MM.1S (cell line): ENCODE results near the gene HYOU1.

ENCODE experiments used
- DNase-seq: peaks from one replicate; pipeline ENCODE4 v3.0.0-alpha.2; 2015
- H2AFZ ChIP-seq: fragments of 300-600 bp; sonication (generic); 2 replicates; pipeline ENCODE4 v1.6.0; 2016; ENCODE audit warnings: antibody characterized with exemption, low read length
- H3F3A ChIP-seq: fragments of 300-600 bp; sonication (generic); 2 replicates; pipeline ENCODE4 v1.6.1; 2016; ENCODE audit warnings: mild to moderate bottlenecking, antibody characterized with exemption, low read length, moderate library complexity, mixed read lengths; ENCODE audit not compliant: insufficient read depth
- H3K27ac ChIP-seq: fragments of 300-600 bp; sonication (generic); 2 replicates; pipeline ENCODE4 v1.5.1; 2016; ENCODE audit warnings: mild to moderate bottlenecking, low read length
- H3K27me3 ChIP-seq: fragments of 300-600 bp; sonication (generic); replicated peaks from 2 replicates; pipeline ENCODE4 v1.6.0; 2016; ENCODE audit warnings: low read length; ENCODE audit not compliant: insufficient read depth
- H3K36me3 ChIP-seq: fragments of 300-600 bp; sonication (generic); replicated peaks from 2 replicates; pipeline ENCODE4 v1.6.1; 2016; ENCODE audit warnings: mild to moderate bottlenecking, low read length, mixed read lengths; ENCODE audit not compliant: insufficient read depth
- H3K4me1 ChIP-seq: fragments of 300-600 bp; sonication (generic); 2 replicates; pipeline ENCODE4 v1.6.1; 2016; ENCODE audit warnings: low read length, mixed read lengths
- H3K4me2 ChIP-seq: fragments of 300-600 bp; sonication (generic); 2 replicates; pipeline ENCODE4 v1.6.0; 2016; ENCODE audit warnings: low read depth, low read length
- H3K4me3 ChIP-seq: fragments of 300-600 bp; sonication (generic); 2 replicates; pipeline ENCODE4 v1.5.1; 2016; ENCODE audit warnings: low read length, mixed read lengths
- H3K79me2 ChIP-seq: fragments of 300-600 bp; sonication (generic); 2 replicates; pipeline ENCODE4 v1.6.1; 2016; ENCODE audit warnings: mixed run types, low read length, mixed read lengths
- H3K9ac ChIP-seq: fragments of 300-600 bp; sonication (generic); 2 replicates; pipeline ENCODE4 v1.6.1; 2016; ENCODE audit warnings: low read length, mixed read lengths
- H3K9me2 ChIP-seq: fragments of 300-600 bp; sonication (generic); replicated peaks from 2 replicates; pipeline ENCODE4 v1.6.1; 2016; ENCODE audit warnings: mild to moderate bottlenecking, low read length, mixed read lengths; ENCODE audit not compliant: insufficient read depth
- H3K9me3 ChIP-seq: fragments of 300-600 bp; sonication (generic); replicated peaks from 2 replicates; pipeline ENCODE4 v1.6.1; 2016; ENCODE audit warnings: mild to moderate bottlenecking, low read length, mixed read lengths; ENCODE audit not compliant: insufficient read depth
- H4K20me1 ChIP-seq: fragments of 300-600 bp; sonication (generic); 2 replicates; pipeline ENCODE4 v1.6.1; 2016; ENCODE audit warnings: mild to moderate bottlenecking, low read length, moderate library complexity, mixed read lengths; ENCODE audit not compliant: insufficient read depth
- EZH2 ChIP-seq: fragments of 300-600 bp; sonication (generic); optimal IDR thresholded peaks from 2 replicates; pipeline ENCODE3; 2017; ENCODE audit warnings: low read depth, mild to moderate bottlenecking, antibody characterized with exemption, low read length, mixed read lengths
- EZH2phosphoT487 ChIP-seq: fragments of 300-600 bp; sonication (generic); IDR thresholded peaks from 2 replicates; pipeline ENCODE4 v1.6.1; 2018; ENCODE audit warnings: antibody characterized with exemption, low read length
- TF ChIP-seq, protein P1 (sequence below): fragments of 300-600 bp; sonication (generic); IDR thresholded peaks from 2 replicates; pipeline ENCODE4 v1.5.1; 2016; ENCODE audit warnings: antibody characterized with exemption, low read length, mixed read lengths

HYOU1 gene

DNA sequence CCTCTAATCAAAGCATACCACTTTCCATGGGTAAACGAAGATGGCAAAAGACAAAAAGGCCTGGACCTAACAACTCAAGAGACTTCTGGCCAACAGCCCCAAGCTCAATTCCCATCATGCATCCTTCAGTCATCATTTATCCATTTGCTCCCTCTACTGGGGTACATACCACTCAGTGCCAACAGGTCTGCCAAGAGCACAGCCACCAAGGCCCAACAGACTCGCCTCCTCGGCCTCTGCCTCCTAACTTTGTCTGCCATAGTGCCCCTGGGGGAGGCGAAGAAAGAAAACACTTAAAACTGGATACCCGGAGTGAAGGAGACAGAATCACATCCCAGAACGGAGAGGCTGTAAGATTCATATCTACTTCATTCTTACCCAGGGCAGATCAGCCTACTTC, 1.1 kb downstream of the HYOU1 start:
- Histone ChIP-seq H3K4me3 (peak overlapping the region; percentile 84), H3K9me2 (no peaks in the 10 kb centered on the region), H3K4me2 (peak overlapping the region; percentile 80), H4K20me1 (0 out of 2 replicates have a peak, but pooled peaks cover 9% of the 10 kb centered on the region), H3K27me3 (no peaks in the 10 kb centered on the region), H3K36me3 (peaks cover 22% of the 10 kb centered on the region), H3K9me3 (no peaks in the 10 kb centered on the region), H3K9ac (peak overlapping the region; percentile 99), H3K27ac (peak overlapping the region; percentile 94; the same call in 1 of the 2 replicates), H3F3A (peaks cover 11% of the 10 kb centered on the region), H3K79me2 (peaks cover 62% of the 10 kb centered on the region), H2AFZ (no peak overlapping the region), H3K4me1 (peaks cover 9% of the 10 kb centered on the region)
- TF ChIP-seq EZH2 (no peak), EZH2phosphoT487 (no peak)
- TF ChIP-seq, protein P1, sequence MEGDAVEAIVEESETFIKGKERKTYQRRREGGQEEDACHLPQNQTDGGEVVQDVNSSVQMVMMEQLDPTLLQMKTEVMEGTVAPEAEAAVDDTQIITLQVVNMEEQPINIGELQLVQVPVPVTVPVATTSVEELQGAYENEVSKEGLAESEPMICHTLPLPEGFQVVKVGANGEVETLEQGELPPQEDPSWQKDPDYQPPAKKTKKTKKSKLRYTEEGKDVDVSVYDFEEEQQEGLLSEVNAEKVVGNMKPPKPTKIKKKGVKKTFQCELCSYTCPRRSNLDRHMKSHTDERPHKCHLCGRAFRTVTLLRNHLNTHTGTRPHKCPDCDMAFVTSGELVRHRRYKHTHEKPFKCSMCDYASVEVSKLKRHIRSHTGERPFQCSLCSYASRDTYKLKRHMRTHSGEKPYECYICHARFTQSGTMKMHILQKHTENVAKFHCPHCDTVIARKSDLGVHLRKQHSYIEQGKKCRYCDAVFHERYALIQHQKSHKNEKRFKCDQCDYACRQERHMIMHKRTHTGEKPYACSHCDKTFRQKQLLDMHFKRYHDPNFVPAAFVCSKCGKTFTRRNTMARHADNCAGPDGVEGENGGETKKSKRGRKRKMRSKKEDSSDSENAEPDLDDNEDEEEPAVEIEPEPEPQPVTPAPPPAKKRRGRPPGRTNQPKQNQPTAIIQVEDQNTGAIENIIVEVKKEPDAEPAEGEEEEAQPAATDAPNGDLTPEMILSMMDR: peak; percentile 27
- DNase-seq: peak; percentile 41

DNA sequence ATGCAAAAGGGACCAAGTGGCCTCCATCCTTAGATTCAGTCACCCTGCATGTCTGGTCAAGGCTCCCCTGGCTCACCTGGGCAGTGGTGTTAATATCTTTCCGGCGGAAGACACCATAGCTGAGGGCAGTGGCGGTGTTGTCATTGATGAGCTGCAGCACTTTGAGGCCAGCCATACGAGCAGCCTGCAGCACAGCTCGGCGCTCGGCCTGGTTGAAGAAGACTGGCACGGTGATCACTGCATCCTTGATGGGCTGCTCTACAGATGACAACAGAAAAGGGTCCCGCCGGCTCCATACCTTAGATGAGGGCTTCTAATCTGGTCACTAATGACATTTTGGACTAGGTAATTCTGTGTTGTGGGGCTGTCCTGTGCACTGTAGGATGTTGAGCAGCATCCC, 2.6 kb downstream of the HYOU1 start:
- H3K4me3 ChIP-seq: no peak overlapping the region
- no peak overlapping the region for H3K9ac ChIP-seq
- peaks cover 69% of the 10 kb centered on the region for H3K79me2 ChIP-seq
- H3K27ac ChIP-seq: no peak overlapping the region
- peaks cover 9% of the 10 kb centered on the region for H3K4me1 ChIP-seq
- no peak for DNase-seq
- 0 out of 2 replicates have a peak, but pooled peaks cover 9% of the 10 kb centered on the region for H4K20me1 ChIP-seq
- no peaks in the 10 kb centered on the region for H3K9me2 ChIP-seq
- TF ChIP-seq EZH2phosphoT487 (no peak), EZH2 (no peak)
- TF ChIP-seq, protein P1: no peak
- peaks cover 26% of the 10 kb centered on the region for H3K36me3 ChIP-seq
- H3F3A ChIP-seq: peaks cover 11% of the 10 kb centered on the region
- H2AFZ ChIP-seq: no peak overlapping the region
- no peaks in the 10 kb centered on the region for H3K9me3 ChIP-seq
- H3K27me3 ChIP-seq: no peaks in the 10 kb centered on the region
- no peak overlapping the region for H3K4me2 ChIP-seq

DNA sequence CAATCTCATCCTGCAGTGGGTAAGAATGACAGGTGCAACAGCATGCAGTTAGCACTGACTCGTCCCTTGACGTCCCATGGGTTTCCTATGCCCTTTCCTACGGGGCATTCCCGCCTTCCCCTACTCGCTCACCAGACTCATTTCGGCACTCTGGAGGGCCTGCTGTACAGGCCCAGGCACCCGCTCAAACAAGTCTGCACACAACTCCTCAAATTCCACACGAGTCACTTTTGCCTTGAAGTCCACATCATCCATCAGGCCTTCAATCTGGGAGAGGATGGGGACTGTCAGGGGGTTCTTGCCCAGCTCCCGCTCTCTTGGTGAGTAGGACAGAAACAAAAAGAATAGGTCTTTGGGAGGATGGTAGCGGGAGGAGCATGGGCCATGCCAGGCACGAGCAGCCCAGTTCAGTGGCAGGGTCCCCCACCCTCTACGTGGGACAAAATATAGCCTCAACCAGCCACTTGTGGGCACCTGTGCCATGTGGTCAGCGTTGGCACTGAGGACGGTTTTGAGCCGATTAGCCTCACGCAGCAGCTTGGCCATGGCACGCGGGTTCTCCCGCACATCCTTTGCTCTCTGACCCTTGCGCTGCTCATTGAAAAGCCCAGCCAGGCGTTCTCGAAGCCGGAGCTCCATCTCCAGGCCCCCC, 4.7 kb downstream of the HYOU1 start:
- no peak for TF ChIP-seq EZH2
- TF ChIP-seq EZH2phosphoT487: no peak
- DNase-seq: no peak
- Histone ChIP-seq H3K27me3 (no peaks in the 10 kb centered on the region), H3K36me3 (peaks cover 36% of the 10 kb centered on the region), H3K9me2 (no peaks in the 10 kb centered on the region), H3K9ac (no peak overlapping the region), H3F3A (peaks cover 5% of the 10 kb centered on the region; the same call in 1 of the 2 replicates), H3K4me2 (no peak overlapping the region), H3K79me2 (peaks cover 67% of the 10 kb centered on the region), H3K4me1 (peaks cover 9% of the 10 kb centered on the region), H4K20me1 (0 out of 2 replicates have a peak, but pooled peaks cover 9% of the 10 kb centered on the region), H2AFZ (no peak overlapping the region), H3K4me3 (no peak overlapping the region), H3K9me3 (no peaks in the 10 kb centered on the region), H3K27ac (no peak overlapping the region)
